ENCODE data around the gene CCNI2. TPM values are rescaled to one million over a fixed set of nuclear protein-coding genes. Genes with fewer than 3 reads are reported as not detected.
"Not testable (repeated sequence)": the region's sequence is repeated elsewhere in the genome, so short reads cannot be mapped to it uniquely, and the experiment has no call there.

CCNI2 gene
- polyA plus RNA-seq, 1 donor, result 4.2 TPM

DNA sequence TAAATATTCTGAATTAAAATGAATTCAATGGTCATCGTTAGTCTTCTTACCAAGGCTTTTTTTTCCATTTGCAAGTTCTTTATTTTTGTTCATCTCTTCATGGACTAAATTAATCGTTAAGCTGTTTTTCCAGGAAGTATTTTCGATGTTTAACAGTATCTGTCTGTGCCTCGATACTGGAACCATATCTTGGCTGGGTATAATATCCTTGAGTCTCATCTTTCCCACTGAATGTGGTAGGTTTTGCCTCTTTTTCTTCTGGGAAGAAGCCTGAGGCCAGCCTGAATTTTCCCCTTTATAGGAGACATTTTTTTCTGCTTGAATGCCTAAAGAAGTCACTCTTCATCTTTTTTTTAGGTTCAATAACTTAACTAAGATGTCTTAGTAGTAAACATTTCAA is 33.8 kb downstream of the CCNI2 start:
- no peak for DNase-seq

- no peak for DNase-seq
These were observed 34.9 kb downstream of the CCNI2 start for GRCh38 chr5:132782101-132782500.

- no peak for DNase-seq
These were observed 38.1 kb downstream of the CCNI2 start for GRCh38 chr5:132785365-132785764.

DNA sequence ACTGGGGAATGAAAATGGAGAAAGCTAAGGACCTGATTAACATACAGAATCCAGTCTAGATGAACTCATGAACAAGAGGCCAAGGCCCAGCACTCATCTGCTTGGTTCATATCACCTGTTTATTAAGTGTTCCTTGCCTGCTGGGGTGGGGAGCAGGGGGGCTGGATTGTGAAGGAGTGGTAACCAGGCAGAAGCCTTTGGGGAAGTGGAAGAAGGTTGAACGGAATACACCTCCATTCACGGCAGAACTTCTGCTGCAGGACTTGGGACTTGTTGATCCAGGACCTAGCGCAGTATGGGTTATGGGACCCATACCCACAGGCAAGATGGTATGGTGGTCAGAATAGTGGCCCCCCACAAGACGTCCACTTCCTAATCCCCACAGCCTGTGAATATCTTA is 38.6 kb downstream of the CCNI2 start:
- DNase-seq, result no peak

- DNase-seq, result no peak
These were observed 39.9 kb downstream of the CCNI2 start for GRCh38 chr5:132787076-132787475.

- no peak for DNase-seq
These were observed 41.3 kb downstream of the CCNI2 start for GRCh38 chr5:132788508-132788907.

DNA sequence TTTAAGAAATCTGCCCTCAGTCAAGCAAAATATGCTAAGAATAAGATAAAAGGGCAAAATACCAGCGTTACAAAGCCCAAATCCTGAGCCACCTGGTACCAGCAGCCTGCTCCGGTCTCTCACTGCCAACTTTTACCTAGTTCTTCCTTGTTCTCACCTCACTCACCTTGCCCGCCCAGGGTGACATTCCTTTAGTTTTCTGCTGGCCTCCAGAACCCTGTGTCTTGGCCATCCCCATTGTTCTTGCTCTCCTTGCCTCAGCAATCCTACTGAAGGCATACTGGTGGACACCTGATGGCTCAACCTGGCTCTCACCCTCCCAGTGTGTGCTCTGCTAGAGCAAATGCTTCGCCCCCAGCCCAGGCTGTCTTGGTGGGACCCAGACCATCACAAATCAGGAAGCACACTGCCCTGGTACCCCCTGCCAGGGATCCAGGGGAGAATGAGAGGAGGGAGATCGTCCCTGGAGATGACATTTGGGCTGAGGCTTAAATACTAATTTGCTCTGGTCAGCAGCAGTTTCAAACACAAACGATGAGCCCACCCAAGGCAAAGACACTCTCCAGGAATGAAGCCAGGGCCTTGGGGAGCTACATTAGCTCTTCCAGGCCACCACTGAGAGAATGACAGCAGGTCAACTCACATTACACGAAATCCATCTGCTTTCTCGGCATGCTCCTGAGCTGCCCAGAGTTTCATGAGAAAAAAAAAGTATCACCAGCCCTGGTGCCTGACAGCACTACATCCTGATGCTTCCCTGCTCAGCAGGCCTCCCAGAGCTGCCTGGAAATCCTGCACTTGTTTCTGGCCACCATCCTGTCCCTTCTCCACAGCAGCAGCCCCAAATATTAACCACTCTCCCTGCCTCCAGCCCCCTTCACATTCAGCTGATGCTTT is 42.0 kb downstream of the CCNI2 start:
- no peak for DNase-seq

GRCh38 chr5:132790201-132790865 is 43.1 kb downstream of the CCNI2 start:
- DNase-seq, result no peak

GRCh38 chr5:132791026-132791425 is 43.8 kb downstream of the CCNI2 start:
- no peak for DNase-seq

- no peak for DNase-seq
These were observed 50.4 kb downstream of the CCNI2 start for GRCh38 chr5:132797651-132798050.

- no peak for DNase-seq
These were observed 52.2 kb downstream of the CCNI2 start for GRCh38 chr5:132799392-132799791.

GRCh38 chr5:132800545-132800944 is 53.3 kb downstream of the CCNI2 start:
- DNase-seq, result no peak

GRCh38 chr5:132802044-132802684 is 54.9 kb downstream of the CCNI2 start:
- no peak for DNase-seq

- DNase-seq, result not testable (repeated sequence)
These were observed 55.5 kb downstream of the CCNI2 start for GRCh38 chr5:132802685-132803066.

Other genes with a start within 250 kb of the CCNI2 start
- gene IL5, start 203.9 kb upstream of the CCNI2 start, polyA plus RNA-seq (ENCODE audit: insufficient read length), result 0.53 TPM
- 57.1 TPM for gene RAD50, start 190.4 kb upstream of the CCNI2 start, polyA plus RNA-seq (ENCODE audit: insufficient read length)
- gene IL13, start 89.3 kb upstream of the CCNI2 start, polyA plus RNA-seq (ENCODE audit: insufficient read length), result 0.08 TPM
- gene IL4, start 73.4 kb upstream of the CCNI2 start, polyA plus RNA-seq (ENCODE audit: insufficient read length), result 0.57 TPM
- gene KIF3A, start 9.9 kb upstream of the CCNI2 start, polyA plus RNA-seq (ENCODE audit: insufficient read length), result 40.0 TPM
- gene SEPTIN8, start 29.8 kb downstream of the CCNI2 start, polyA plus RNA-seq (ENCODE audit: insufficient read length), result 84.6 TPM
- 4.0 TPM for gene SOWAHA, start 65.9 kb downstream of the CCNI2 start, polyA plus RNA-seq (ENCODE audit: insufficient read length)
- 19.4 TPM for gene SHROOM1, start 83.2 kb downstream of the CCNI2 start, polyA plus RNA-seq (ENCODE audit: insufficient read length)
- gene GDF9, start 119.0 kb downstream of the CCNI2 start, polyA plus RNA-seq (ENCODE audit: insufficient read length), result 2.1 TPM
- 173 TPM for gene UQCRQ, start 119.2 kb downstream of the CCNI2 start, polyA plus RNA-seq (ENCODE audit: insufficient read length)
- 8.7 TPM for gene LEAP2, start 126.2 kb downstream of the CCNI2 start, polyA plus RNA-seq (ENCODE audit: insufficient read length)
- gene AFF4, start 216.2 kb downstream of the CCNI2 start, polyA plus RNA-seq (ENCODE audit: insufficient read length), result 74.1 TPM

All from left kidney (tissue), 2 donors.